ENCODE measurements around the gene ASZ1. TPM values are rescaled to one million over a fixed set of nuclear protein-coding genes. Genes with fewer than 3 reads are reported as not detected.

The ASZ1 gene
- total RNA-seq, 1 experiment from 2014 or later, result not detected

- Histone ChIP-seq H3K36me3 (no peaks in the 10 kb centered on the region), H3K4me3 (no peak overlapping the region), H3K9me3 (no peaks in the 10 kb centered on the region), H3K27me3 (no peaks in the 10 kb centered on the region)
- no peak for DNase-seq
These were observed 45.9 kb downstream of the ASZ1 start for GRCh38 chr7:117381362-117381761.

- Histone ChIP-seq H3K9me3 (no peaks in the 10 kb centered on the region), H3K36me3 (no peaks in the 10 kb centered on the region), H3K4me3 (no peak overlapping the region), H3K27me3 (no peaks in the 10 kb centered on the region)
- no peak for DNase-seq
These were observed 51.9 kb downstream of the ASZ1 start for GRCh38 chr7:117375380-117375779.

GRCh38 chr7:117372073-117372472 lies 55.2 kb downstream of the ASZ1 start:
- no peaks in the 10 kb centered on the region for H3K27me3 ChIP-seq
- DNase-seq, result no peak
- H3K36me3 ChIP-seq, result no peaks in the 10 kb centered on the region
- no peaks in the 10 kb centered on the region for H3K9me3 ChIP-seq
- H3K4me3 ChIP-seq, result no peak overlapping the region

GRCh38 chr7:117364339-117365080 lies 62.8 kb downstream of the ASZ1 start:
- no peaks in the 10 kb centered on the region for H3K9me3 ChIP-seq
- H3K27me3 ChIP-seq, result no peaks in the 10 kb centered on the region
- DNase-seq, result no peak
- no peaks in the 10 kb centered on the region for H3K36me3 ChIP-seq
- no peak overlapping the region for H3K4me3 ChIP-seq

GRCh38 chr7:117362294-117362888 lies 64.9 kb downstream of the ASZ1 start:
- no peaks in the 10 kb centered on the region for H3K27me3 ChIP-seq
- no peaks in the 10 kb centered on the region for H3K9me3 ChIP-seq
- no peaks in the 10 kb centered on the region for H3K36me3 ChIP-seq
- H3K4me3 ChIP-seq, result no peak overlapping the region
- no peak for DNase-seq

GRCh38 chr7:117350027-117350426 lies 77.3 kb downstream of the ASZ1 start:
- no peak for DNase-seq
- Histone ChIP-seq H3K36me3 (no peaks in the 10 kb centered on the region), H3K27me3 (no peaks in the 10 kb centered on the region), H3K4me3 (no peak overlapping the region), H3K9me3 (no peaks in the 10 kb centered on the region)

- no peaks in the 10 kb centered on the region for H3K9me3 ChIP-seq
- DNase-seq, result no peak
- no peaks in the 10 kb centered on the region for H3K27me3 ChIP-seq
- no peaks in the 10 kb centered on the region for H3K36me3 ChIP-seq
- no peak overlapping the region for H3K4me3 ChIP-seq
These were observed 77.7 kb downstream of the ASZ1 start for GRCh38 chr7:117349570-117349969.

- Histone ChIP-seq H3K36me3 (no peaks in the 10 kb centered on the region), H3K27me3 (no peaks in the 10 kb centered on the region), H3K9me3 (no peaks in the 10 kb centered on the region), H3K4me3 (no peak overlapping the region)
- no peak for DNase-seq
These were observed 79.2 kb downstream of the ASZ1 start for GRCh38 chr7:117347962-117348672.

- Histone ChIP-seq H3K27me3 (no peaks in the 10 kb centered on the region), H3K9me3 (no peaks in the 10 kb centered on the region), H3K4me3 (no peak overlapping the region), H3K36me3 (no peaks in the 10 kb centered on the region)
- DNase-seq, result no peak
These were observed 79.8 kb downstream of the ASZ1 start for GRCh38 chr7:117347480-117347879.

GRCh38 chr7:117346161-117346560 lies 81.1 kb downstream of the ASZ1 start:
- no peak for DNase-seq
- Histone ChIP-seq H3K36me3 (no peaks in the 10 kb centered on the region), H3K27me3 (no peaks in the 10 kb centered on the region), H3K9me3 (no peaks in the 10 kb centered on the region), H3K4me3 (no peak overlapping the region)

GRCh38 chr7:117338020-117338419 lies 89.3 kb downstream of the ASZ1 start:
- H3K9me3 ChIP-seq, result no peaks in the 10 kb centered on the region
- no peaks in the 10 kb centered on the region for H3K27me3 ChIP-seq
- no peak for DNase-seq
- H3K4me3 ChIP-seq, result no peak overlapping the region
- H3K36me3 ChIP-seq, result no peaks in the 10 kb centered on the region

- DNase-seq, result no peak
These were observed 94.1 kb downstream of the ASZ1 start for GRCh38 chr7:117333168-117333567.

GRCh38 chr7:117332031-117332430 lies 95.3 kb downstream of the ASZ1 start:
- H3K36me3 ChIP-seq, result no peaks in the 10 kb centered on the region
- no peak for DNase-seq
- H3K9me3 ChIP-seq, result no peaks in the 10 kb centered on the region; the same call in 1 of the 2 replicates
- no peaks in the 10 kb centered on the region for H3K27me3 ChIP-seq
- no peak overlapping the region for H3K4me3 ChIP-seq

More at GRCh38 chr7:117333168-117333567, 94.1 kb downstream of the ASZ1 start:
- H3K36me3 ChIP-seq, result no peaks in the 10 kb centered on the region
- H3K4me3 ChIP-seq, result no peak overlapping the region
- H3K27me3 ChIP-seq, result no peaks in the 10 kb centered on the region
- no peaks in the 10 kb centered on the region; the same call in 1 of the 2 replicates for H3K9me3 ChIP-seq

GRCh38 chr7:117325836-117326235 lies 101.5 kb downstream of the ASZ1 start:
- H3K9me3 ChIP-seq, result no peaks in the 10 kb centered on the region
- no peak overlapping the region for H3K4me3 ChIP-seq
- no peaks in the 10 kb centered on the region for H3K36me3 ChIP-seq
- H3K27me3 ChIP-seq, result peaks cover 16% of the 10 kb centered on the region; the same call in 1 of the 2 replicates
- DNase-seq, result no peak

- DNase-seq, result no peak
- Histone ChIP-seq H3K36me3 (no peaks in the 10 kb centered on the region), H3K9me3 (no peaks in the 10 kb centered on the region), H3K4me3 (no peak overlapping the region), H3K27me3 (peaks cover 16% of the 10 kb centered on the region; the same call in 1 of the 2 replicates)
These were observed 102.3 kb downstream of the ASZ1 start for GRCh38 chr7:117324960-117325359.

GRCh38 chr7:117323851-117324711 lies 103.2 kb downstream of the ASZ1 start:
- no peaks in the 10 kb centered on the region for H3K9me3 ChIP-seq
- peaks cover 16% of the 10 kb centered on the region; the same call in 1 of the 2 replicates for H3K27me3 ChIP-seq
- no peaks in the 10 kb centered on the region for H3K36me3 ChIP-seq
- peak; percentile 10 for DNase-seq
- peak overlapping the region; percentile 35 for H3K4me3 ChIP-seq

Data from MG63 (cell line).